Measurements from ENCODE around the gene APIP.

DNA sequence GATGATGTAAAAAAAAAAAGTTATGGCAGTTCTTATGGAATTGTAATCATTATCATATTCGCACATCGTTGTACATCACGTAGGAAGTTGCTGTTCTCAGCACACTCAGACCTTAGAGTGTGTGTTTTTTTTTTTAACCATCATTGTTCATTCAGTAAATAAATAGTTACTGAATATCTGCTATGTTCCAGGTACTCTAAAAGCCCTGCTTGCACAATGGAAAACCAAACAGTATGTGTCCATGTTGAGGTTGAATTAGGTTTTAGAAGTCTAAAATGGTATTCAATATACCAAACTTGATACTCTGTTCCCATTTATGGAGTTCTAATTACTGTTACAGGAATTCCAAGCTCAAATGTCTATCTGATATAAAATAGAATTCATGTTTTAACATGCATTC lies 41.4 kb upstream of the APIP start:
- no peak for TF ChIP-seq POLR2A (IDR thresholded peaks at IDR 0.05)
- TF ChIP-seq, protein P1, sequence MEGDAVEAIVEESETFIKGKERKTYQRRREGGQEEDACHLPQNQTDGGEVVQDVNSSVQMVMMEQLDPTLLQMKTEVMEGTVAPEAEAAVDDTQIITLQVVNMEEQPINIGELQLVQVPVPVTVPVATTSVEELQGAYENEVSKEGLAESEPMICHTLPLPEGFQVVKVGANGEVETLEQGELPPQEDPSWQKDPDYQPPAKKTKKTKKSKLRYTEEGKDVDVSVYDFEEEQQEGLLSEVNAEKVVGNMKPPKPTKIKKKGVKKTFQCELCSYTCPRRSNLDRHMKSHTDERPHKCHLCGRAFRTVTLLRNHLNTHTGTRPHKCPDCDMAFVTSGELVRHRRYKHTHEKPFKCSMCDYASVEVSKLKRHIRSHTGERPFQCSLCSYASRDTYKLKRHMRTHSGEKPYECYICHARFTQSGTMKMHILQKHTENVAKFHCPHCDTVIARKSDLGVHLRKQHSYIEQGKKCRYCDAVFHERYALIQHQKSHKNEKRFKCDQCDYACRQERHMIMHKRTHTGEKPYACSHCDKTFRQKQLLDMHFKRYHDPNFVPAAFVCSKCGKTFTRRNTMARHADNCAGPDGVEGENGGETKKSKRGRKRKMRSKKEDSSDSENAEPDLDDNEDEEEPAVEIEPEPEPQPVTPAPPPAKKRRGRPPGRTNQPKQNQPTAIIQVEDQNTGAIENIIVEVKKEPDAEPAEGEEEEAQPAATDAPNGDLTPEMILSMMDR (IDR thresholded peaks at IDR 0.05), result no peak
- no peak for TF ChIP-seq EP300 (IDR thresholded peaks at IDR 0.05)
- TF ChIP-seq POLR2AphosphoS5 (IDR thresholded peaks at IDR 0.05), result no peak
